Activated CD8-positive, alpha-beta memory T cell treated with anti-CD3 and anti-CD28 coated beads, Interleukin-2, amount 50 U/mL, for 24 hours (primary cell): Measurements from ENCODE around the gene AP4E1.
"Not testable (repeated sequence)": the region's sequence is repeated elsewhere in the genome, so short reads cannot be mapped to it uniquely, and the experiment has no call there.

Experiments used
- DNase-seq: peaks from one replicate; pipeline ENCODE4 v3.0.0-alpha.2; 2020; ENCODE audit errors: extremely low read depth

AP4E1 gene

GRCh38 chr15:50945725-50946124 is 37.2 kb downstream of the AP4E1 start:
- no peak for DNase-seq

GRCh38 chr15:50950745-50951144 is 42.3 kb downstream of the AP4E1 start:
- DNase-seq, result not testable (repeated sequence)

GRCh38 chr15:50953302-50953701 is 44.8 kb downstream of the AP4E1 start:
- DNase-seq, result no peak

DNA sequence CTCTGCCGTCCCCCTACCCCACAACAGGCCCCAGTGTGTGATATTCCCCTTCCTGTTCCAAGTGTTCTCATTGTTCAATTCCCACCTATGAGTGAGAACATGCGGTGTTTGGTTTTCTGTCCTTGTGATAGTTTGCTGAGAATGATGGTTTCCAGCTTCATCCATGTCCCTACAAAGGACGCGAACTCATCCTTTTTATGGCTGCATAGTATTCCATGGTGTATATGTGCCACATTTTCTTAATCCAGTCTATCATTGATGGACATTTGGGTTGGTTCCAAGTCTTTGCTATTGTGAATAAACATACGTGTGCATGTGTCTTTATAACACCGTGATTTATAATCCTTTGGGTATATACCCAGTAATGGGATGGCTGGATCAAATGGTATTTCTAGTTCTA is 46.4 kb downstream of the AP4E1 start:
- not testable (repeated sequence) for DNase-seq

GRCh38 chr15:50959717-50960116 is 51.2 kb downstream of the AP4E1 start:
- no peak for DNase-seq

- no peak for DNase-seq
Measured at GRCh38 chr15:50964075-50964474, 55.6 kb downstream of the AP4E1 start.

GRCh38 chr15:50968353-50968752 is 59.9 kb downstream of the AP4E1 start:
- no peak for DNase-seq

GRCh38 chr15:50970524-50970923 is 62.0 kb downstream of the AP4E1 start:
- no peak for DNase-seq

DNA sequence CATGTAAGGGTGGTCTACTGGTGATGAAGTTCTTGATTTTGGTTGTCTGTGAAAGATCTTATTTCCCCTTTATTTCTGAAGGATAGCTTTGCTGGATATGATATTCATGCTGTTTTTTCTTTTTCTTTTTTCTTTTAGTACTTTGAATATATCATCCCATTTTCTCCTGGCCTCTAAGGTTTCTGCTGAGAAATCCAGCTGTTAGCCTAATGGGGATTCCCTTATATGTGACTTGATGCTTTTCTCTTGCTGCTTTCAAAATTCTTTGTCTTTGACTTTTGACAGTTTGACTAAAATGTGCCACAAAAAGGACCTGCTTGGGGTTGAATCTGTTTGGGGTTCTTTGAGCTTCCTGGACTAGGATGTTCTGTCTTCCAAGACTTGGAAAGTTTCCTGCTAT is 62.6 kb downstream of the AP4E1 start:
- DNase-seq, result no peak

DNA sequence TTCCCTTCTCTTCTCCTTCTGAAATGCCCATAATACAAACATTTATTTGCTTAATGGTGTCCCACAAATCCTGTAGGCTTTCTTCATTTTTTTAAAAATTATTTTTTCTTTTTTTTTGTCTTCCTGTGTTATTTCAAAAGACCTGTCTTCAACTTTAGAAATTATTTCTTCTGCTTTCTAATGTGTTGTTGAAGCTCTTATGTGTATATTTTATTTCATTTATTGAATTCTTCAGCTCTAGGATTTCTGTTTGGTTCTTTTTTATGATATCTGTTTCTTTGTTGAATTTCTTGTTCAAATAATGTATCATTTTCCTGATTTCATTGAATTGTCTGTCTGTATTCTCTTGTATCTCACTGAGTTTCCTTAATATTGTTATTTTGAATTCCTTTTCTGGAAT is 63.1 kb downstream of the AP4E1 start:
- no peak for DNase-seq

DNA sequence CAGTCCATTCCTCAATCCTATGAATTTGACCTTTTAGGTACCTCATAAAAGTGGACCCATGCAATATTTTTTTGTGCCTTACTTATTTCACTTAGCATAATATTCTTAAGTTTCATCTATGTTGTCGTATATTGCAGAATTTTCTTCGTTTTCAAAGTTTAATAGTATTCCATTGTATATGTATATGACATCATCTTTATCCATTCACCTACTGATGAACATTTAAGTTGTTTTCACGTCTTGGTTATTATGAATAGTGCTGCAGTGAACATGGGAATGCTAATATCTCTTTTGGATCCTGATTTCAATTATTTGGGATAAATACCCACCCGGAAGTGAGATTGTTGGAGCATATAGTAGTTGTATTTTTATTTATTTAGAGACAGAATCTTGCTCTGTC is 65.1 kb downstream of the AP4E1 start:
- no peak for DNase-seq

- no peak for DNase-seq
Measured at GRCh38 chr15:50977162-50977561, 68.7 kb downstream of the AP4E1 start.

DNA sequence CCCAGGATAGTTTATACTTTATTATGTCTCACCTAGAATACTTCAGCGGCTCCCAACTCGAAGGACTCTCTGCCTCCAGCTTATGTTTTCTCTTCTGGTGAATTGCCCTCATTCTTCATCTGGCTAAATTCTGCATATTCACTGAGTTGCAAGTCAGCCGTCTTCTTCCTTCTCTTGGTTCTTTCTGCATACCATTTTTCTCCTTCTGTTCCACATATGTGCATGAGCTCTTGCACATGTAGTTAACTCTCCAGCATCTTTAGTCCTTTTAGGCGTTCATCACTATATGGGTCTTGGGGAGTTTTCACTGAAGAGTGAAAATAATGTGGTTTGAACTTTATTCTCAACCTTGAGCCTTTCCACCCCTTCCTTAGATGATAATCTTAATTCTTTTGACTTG is 70.1 kb downstream of the AP4E1 start:
- no peak for DNase-seq

DNA sequence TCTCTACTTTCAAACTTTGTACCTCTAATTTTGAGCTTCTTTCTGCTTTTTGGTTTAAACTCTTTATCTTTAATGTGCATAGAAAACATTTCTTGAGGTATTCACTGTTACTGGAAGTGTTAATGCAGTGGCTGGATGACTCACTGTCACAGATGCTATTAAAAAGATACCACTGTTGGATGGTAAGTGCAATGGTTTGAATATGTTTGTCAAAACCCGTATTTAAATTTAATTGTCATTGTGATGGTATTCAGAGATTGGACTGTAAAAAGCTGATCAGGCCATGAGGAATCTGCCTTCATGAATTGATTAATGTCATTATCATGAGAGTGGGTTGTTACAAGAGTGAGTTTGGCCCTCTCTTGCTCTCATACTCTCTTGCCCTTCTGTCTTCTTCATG is 70.6 kb downstream of the AP4E1 start:
- DNase-seq, result no peak

GRCh38 chr15:50993598-50993997 is 85.1 kb downstream of the AP4E1 start:
- no peak for DNase-seq

GRCh38 chr15:50996641-50997040 is 88.2 kb downstream of the AP4E1 start:
- no peak for DNase-seq

- DNase-seq, result no peak
Measured at GRCh38 chr15:50997371-50998051, 89.0 kb downstream of the AP4E1 start.

- DNase-seq, result no peak
Measured at GRCh38 chr15:51004103-51004551, 95.6 kb downstream of the AP4E1 start.

GRCh38 chr15:51006336-51006985 is 98.0 kb downstream of the AP4E1 start:
- no peak for DNase-seq

DNA sequence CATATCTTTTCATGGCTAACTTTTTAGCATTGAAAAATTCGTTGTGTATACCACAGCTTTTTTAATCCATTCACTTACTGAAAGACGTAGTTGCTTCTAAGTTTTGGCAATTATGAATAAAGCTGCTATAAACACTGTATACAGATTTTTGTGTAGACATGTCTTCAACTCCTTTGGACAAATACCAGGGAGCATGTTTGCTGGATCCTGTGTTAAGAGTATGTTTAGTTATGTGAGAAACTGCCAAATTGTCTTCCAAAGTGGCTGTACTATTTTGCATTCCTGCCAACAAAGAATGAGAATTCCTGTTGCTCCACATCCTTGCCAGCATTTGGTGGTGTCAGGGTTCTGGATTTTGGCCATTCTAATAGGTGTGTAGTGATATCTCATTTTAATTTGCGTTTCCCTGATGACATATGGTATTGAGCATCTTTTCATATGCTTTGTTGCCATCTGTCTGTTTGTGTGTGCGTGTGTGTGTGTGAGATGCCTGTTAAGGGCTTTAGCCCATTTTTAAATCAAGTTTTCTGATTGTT is 98.7 kb downstream of the AP4E1 start:
- DNase-seq, result no peak

DNA sequence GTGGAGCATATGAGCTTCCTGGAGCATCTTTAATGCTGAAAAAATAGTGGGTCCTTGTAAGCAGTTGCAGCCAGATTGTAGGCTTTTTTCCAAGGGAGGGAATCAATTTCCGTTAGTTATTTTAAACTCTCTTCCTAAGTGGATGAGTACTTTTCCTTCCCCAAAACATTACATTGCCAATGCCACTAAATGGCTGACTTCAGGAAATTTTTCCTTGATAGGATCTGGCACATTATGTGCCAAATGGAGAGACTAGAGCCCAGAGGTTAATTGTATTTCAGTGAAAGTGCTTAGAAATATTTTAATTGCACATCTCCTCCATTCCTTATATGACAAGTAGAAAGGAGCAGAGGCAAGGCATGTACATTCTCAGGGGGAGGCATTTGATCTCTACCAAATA is 102.7 kb downstream of the AP4E1 start:
- no peak for DNase-seq

DNA sequence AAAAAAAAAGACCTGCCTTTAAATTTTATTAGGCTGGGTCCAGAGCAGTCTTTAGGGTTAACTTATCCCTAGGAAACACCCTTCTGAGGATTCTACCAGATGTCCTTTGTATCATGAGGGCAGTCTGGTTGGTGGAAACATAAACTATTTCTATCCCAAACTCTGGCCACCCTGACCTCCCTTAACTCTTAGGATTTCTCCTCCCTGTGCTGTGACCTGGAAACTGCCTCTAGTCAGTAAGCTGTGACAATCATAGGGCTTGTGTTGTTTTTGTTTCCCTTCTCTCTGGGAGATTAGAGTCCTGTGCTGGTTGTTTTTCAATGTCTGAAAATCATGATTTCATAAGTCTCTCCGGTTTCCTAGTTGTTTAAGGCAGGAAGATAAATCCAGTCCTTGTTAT is 108.1 kb downstream of the AP4E1 start:
- DNase-seq, result no peak

GRCh38 chr15:51022206-51022605 is 113.7 kb downstream of the AP4E1 start:
- DNase-seq, result no peak
